Measurements from ENCODE around the gene TM4SF20.

TM4SF20 gene

GRCh38 chr2:227366769-227367426 is 12.2 kb downstream of the TM4SF20 start:
- DNase-seq = no peak

DNA sequence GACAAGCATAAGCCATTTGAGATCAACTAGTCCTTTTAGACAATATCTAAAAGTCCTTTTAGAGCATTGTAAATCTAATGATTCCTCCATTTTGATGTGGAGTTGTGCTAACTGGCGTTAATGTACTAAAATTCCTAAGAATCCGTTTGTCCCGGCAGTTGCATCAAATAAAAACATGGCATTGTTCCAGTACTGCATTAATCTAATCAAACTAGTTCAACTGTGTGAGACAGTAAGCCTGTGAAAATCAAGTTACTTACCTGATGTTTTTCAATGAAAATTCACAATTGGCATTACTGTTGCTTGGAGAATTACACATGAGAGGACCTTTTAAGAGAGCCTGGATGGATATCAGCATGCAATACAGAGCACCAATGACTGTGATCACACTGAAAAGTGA is 13.3 kb downstream of the TM4SF20 start:
- DNase-seq = no peak

- DNase-seq = peak in 1 of 14 donors; percentile 28
Observed at GRCh38 chr2:227364585-227365263, 14.4 kb downstream of the TM4SF20 start.

DNA sequence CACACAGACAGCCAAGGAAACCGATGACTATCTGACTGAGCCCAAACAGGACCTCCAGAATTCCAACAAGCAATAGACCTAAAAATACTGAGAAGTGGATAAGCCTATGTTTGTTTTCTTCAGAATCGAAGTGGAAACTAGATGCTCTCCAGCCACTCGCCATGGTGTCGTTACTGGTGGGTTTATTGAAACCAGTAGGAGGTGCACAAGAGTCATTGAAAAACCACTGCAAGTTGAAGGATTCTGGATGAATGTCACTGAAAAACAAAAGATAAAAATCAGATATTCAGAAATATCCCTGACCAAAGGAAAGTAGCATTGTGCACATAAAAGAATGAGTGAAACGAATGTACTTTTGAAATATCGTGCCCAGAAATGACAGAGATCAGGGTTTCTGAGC is 15.3 kb downstream of the TM4SF20 start:
- DNase-seq = no peak

GRCh38 chr2:227360351-227360750 is 18.8 kb downstream of the TM4SF20 start:
- no peak for DNase-seq

DNA sequence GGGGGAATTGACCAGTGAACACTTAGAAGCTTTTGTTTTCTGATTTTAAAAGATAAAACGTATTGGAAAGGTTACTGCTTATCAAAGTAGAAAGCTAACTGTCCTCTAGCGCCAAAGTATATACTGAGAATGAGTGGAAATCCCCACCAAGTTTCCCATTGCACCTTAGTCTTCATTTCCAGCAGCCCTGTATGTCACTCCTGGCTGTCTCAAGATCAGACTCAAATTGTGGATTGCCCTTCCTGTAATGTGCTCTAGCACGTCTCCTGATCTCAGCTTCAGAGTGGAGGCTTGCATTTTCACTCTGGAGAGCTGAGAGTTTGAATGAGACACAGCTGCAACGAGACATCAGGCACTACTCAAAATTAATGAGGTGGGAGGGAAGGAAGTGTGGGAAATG is 27.5 kb downstream of the TM4SF20 start:
- no peak for DNase-seq

DNA sequence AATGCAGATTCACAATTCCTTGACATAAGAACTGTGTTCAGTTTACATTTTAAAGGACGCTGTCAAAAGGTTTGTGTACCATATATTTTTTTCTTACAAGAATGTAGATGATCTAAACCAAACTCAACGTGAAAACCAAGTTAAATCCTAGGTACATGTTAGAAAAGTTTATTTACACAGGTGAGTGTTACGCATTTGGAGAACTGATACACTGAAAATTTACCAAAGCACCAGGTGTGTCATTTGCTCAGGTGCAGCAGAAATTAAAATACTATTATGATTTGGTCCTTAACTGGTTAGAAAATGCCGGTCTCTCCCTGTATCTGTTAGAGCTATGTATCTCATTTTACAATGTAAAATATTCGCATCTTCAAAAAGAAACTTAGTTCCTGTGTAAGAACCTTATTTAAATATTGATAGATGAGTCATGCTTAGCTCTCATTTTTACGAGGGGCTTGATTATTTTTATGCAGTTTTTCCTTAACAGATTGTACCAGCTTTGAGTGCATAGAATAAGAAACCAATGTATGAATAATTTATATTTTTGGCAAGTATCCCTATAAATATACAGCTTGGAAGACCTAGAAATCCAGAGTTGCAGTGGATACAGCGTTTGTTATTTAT is 29.0 kb downstream of the TM4SF20 start:
- no peak for DNase-seq

DNA sequence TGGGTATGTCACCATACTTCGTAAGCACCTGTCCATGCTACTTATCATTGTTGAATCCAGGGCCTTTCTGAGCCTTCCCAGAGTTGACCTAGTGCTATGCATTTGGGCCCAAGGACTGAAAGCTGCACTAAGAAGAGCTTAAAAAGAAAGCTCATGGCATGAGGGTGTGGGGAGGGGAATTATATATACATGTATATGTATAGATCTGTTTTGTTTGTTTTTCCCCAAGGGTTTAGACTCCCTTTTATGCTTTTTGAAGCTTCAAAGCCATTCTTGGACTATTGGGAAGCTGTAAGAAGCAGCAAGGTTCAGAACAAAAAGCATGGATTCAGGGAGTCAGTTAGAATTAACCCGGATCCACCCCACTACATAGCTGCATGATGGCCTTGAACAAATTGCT is 30.8 kb downstream of the TM4SF20 start:
- no peak for DNase-seq

GRCh38 chr2:227347117-227347516 is 32.0 kb downstream of the TM4SF20 start:
- DNase-seq = no peak

- DNase-seq = no peak
Observed at GRCh38 chr2:227344231-227344630, 34.9 kb downstream of the TM4SF20 start.

DNA sequence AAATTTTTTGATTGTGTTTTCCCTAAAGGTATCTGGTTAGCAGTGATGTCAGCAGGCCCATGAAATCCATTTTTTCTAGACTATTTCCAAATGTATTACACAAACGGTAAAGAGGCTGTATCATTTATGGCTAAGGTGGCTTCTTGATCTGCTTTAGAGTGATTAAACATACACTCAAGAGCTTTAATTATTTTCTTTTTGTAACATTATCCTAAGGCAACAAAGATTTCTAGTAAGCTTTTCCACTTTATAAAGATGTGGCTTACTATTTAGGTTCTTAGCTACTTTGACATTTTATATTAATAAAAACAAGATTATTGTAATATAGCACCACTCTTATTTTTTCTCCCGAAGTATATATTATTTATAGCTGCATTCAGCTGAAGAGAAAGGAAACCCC is 37.6 kb downstream of the TM4SF20 start:
- DNase-seq = no peak

GRCh38 chr2:227340106-227340505 is 39.0 kb downstream of the TM4SF20 start:
- peak in 1 of 14 donors; percentile 54 for DNase-seq

- no peak for DNase-seq
Observed at GRCh38 chr2:227339098-227339599, 40.0 kb downstream of the TM4SF20 start.

- no peak for DNase-seq
Observed at GRCh38 chr2:227337442-227337841, 41.7 kb downstream of the TM4SF20 start.

DNA sequence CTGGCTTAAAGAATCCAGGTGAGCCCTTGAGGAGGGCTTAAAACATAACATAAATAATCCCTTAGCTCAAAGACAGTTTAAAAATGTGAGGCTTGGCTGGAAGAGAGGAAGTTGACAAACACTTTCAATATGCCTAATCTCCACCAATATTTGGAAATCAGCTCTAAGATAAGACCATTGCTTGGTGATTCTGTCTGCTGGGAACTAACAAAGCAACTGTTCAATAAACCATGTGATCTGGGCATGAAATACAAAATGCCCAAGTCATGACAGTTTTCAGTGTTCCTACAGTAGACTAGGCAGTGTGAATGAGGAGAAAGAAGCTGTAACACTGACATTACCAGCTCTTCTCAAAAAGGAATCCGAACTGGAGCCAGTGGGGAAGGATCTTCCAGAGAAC is 43.4 kb downstream of the TM4SF20 start:
- peak in 1 of 14 donors; percentile 8 for DNase-seq

DNA sequence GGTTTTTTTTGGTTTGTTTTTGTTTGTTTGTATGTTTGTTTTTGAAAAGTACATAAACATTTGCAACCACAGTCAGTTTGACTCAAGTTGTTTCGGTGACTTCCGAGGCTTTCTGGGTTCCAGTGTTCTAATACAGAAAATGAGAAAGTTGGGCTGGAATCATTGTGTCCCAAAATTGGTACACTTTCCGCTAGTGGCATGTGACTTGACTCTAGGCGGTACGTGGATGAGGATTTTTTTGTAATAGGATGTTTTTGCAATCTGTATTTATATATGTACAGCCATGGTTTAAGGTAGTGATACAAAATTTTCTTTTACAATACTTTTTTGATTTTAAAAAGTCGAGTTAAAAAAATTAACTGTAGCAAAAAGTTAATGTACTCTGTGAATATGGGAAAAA is 52.3 kb downstream of the TM4SF20 start:
- no peak for DNase-seq

DNA sequence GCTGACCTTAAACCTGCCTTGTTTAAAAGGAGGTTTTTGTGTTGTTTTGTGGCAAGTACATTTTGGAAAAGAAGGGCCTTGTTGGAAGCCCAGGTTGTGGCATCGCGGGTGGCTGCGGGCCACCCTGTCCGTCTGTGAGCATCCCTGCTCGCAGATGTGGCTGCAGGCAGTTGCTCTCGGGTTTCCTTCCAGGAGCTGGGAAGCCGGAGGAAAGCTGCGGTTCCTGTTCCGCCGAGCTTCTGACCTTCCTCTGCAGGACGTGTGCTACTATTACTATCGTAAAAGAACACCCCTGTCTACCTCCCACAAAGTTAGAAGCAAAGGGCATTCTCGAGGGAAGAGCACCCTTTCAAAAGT is 53.3 kb downstream of the TM4SF20 start:
- peak in 4 of 14 donors; percentile 58 to 65 (median 60) for DNase-seq

DNA sequence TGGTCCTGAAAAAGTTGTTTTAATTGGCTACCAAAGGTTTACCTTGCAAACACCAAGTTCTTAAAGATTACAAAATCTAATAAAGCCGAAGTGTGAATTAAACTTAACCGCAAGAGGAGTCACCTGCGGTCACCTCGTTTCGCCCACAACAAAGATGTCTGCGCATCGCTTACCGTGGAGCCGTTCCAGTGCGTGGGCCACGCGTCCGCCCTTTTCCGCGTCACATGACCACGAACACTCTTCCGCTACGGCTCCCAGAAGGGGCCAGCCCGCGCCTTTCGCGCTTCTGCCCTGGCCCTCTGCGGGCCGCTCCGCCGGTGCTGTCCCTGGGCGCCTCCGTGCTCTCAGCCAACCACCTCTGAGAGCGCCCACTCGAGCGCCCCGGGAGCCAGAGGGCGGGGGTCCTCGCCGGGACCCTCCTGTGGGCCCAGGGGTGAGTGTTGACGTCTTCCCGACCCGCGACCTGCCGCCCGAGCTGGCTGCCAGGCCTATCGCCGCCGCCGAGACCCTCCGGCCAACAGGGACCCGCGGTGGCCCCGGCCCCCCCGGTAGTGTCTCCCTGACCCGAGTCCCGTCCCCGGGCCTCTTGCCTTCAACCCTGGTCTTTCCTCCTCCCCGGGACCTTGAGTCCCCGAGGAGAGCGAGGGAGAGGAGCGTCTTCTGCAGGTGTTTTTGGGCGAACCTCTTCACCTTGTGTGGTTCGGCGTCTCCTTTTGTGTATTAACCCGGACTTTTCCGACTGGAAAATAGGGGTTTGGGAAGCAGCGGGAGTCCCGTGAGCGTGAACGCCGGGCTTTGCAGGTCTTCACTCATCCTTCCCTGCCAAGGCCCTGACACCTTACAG is 53.9 kb downstream of the TM4SF20 start, which contains the start of gene MFF:
Gene MFF (plus strand): TSS at position 257 of the 844 bp plus-strand sequence. CDS start 5,415 bp downstream, outside the sequence.
- DNase-seq = peak; percentile 44 to 94 (median 88)

- DNase-seq = peak in 4 of 14 donors; percentile 34 to 60 (median 44)
Observed at GRCh38 chr2:227324642-227324994, 54.5 kb downstream of the TM4SF20 start.

DNA sequence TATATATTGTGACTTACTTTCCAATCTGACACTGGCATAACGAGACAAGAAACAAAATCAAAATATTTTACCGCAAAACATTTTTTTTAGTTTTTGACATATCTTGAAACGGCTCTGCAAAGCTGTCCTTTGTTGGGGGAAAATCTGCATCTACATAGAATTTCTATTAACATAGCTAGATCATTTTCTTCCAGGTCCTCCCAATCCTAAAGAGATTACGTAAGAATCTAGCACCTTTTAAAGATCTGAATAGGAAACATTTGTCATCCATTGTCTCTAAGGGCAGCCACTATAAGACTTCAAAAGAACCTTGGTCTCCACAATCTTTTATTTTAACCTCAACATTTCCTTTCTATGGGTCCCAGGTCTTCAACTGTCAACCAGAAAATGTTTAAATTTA is 55.3 kb downstream of the TM4SF20 start:
- DNase-seq = no peak

- no peak for DNase-seq
Observed at GRCh38 chr2:227322530-227323205, 56.4 kb downstream of the TM4SF20 start.

Measured in C1 segment of cervical spinal cord (tissue), 14 donors.